Measurements from ENCODE around the gene MXD3. TPM values are rescaled to one million over a fixed set of nuclear protein-coding genes. Genes with fewer than 3 reads are reported as not detected.
"Not testable (repeated sequence)": the region's sequence is repeated elsewhere in the genome, so short reads cannot be mapped to it uniquely, and the experiment has no call there.

MXD3 gene
- total and polyA plus RNA-seq, 10 of the 15 experiments (the other 5 are each of a cell fraction or from before 2014, with no cell fraction given), result 0.24 to 29.8 (median 13.5) TPM

- TF ChIP-seq HSF1 (IDR thresholded peaks at IDR 0.05; ENCODE audit: low read depth, low read length) (no peak), TARDBP (IDR thresholded peaks at IDR 0.05; ENCODE audit: borderline replicate concordance) (no peak), ATF7 (IDR thresholded peaks at IDR 0.05; ENCODE audit: low read depth) (no peak), HDAC2 (IDR thresholded peaks at IDR 0.05) (no peak), ZNF592 (IDR thresholded peaks at IDR 0.05) (no peak), PRDM15 (CRISPR knock-in tag; IDR thresholded peaks at IDR 0.05) (no peak)
Measured at GRCh38 chr5:177260961-177261360, 50.7 kb downstream of the MXD3 start (continued).

GRCh38 chr5:177258711-177259110 is 53.0 kb downstream of the MXD3 start:
- WGBS (ENCODE audit: insufficient coverage, insufficient replicate concordance, low lambda C conversion rate, missing lambda C conversion rate), result 93% methylated on average over 7 of the region's 7 CpGs
- H3K4me2 ChIP-seq (ENCODE audit: control insufficient read depth, insufficient read depth); H3K27me3 ChIP-seq (replicated peaks in 1 of 2; ENCODE audit: control insufficient read depth in 2 of 2, insufficient read depth in 2 of 2, low read length in 1 of 2); H3K27ac ChIP-seq (ENCODE audit: control insufficient read depth, insufficient read depth); CTCF ChIA-PET; ATAC-seq; H2AFZ ChIP-seq (ENCODE audit: control insufficient read depth, low read depth, low read length); H3K4me1 ChIP-seq (ENCODE audit: control insufficient read depth, insufficient read depth, low read length); BruUV-seq (replicated peaks); SMC1A ChIA-PET (ENCODE audit: uncharacterized antibody, unreplicated experiment); POLR2A ChIA-PET; DNase-seq (ENCODE audit: low read depth, low spot score); RAD21 ChIA-PET (ENCODE audit: unreplicated experiment); H3K4me3 ChIP-seq; H3K9me3 ChIP-seq (replicated peaks; ENCODE audit: control insufficient read depth, insufficient read depth, low read length); H3K9ac ChIP-seq (ENCODE audit: control insufficient read depth, insufficient read depth, low read length); FAIRE-seq; intact Hi-C loops (cut with micrococcal nuclease; ENCODE audit: unreplicated experiment); in situ Hi-C loops (cut with MboI); H3K79me2 ChIP-seq (ENCODE audit: control insufficient read depth, insufficient read depth, low read length); H4K20me1 ChIP-seq (ENCODE audit: control insufficient read depth, insufficient read depth): not testable (repeated sequence)
- H3K36me3 ChIP-seq (ENCODE audit: control insufficient read depth in 2 of 2, insufficient read depth in 2 of 2, low read length in 1 of 2), result peaks cover 6 to 33% of the 10 kb centered on the region in 2 experiments

Measured in GM12878 (cell line).